Subcutaneous adipose tissue (tissue), 4 donors: ENCODE results near the gene RCL1. TPM values are rescaled to one million over a fixed set of nuclear protein-coding genes. Genes with fewer than 3 reads are reported as not detected.

Source experiments
- total RNA-seq, 4 donors: library from RNA; depleted of rRNA; stranded (reverse); fragments of >200 nt; gene quantifications; one replicate each; pipeline ENCODE4 v1.1.0, GENCODE V29; 2016
- TF ChIP-seq, protein P1 (sequence below): fragments of 450-650 bp; IDR thresholded peaks from one replicate; pipeline ENCODE4 v1.5.1; 2016; ENCODE audit warnings: low read depth, mild to moderate bottlenecking, control low read depth, antibody characterized with exemption, moderate library complexity

RCL1 gene
- total RNA-seq, 4 donors from 2014 or later = 64.4 to 166 (median 102) TPM

DNA sequence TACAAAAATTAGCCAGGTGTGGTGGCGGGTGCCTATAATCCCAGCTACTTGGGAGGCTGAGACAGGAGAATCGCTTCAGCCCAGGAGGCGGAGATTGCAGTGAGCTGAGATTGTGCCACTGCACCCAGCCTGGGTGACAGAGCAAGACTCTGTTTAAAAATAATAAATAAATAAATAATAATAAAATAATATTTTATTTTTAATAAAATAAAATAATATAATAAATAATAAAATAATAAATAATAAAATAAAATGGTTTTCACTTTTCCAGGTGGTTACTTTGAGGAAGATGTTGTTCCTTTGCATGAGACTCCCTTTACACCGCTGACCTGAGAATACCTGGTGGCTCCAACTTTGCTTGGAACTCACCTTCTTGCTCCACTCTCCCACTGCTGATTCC is 82.8 kb downstream of the RCL1 start:
- TF ChIP-seq, protein P1, sequence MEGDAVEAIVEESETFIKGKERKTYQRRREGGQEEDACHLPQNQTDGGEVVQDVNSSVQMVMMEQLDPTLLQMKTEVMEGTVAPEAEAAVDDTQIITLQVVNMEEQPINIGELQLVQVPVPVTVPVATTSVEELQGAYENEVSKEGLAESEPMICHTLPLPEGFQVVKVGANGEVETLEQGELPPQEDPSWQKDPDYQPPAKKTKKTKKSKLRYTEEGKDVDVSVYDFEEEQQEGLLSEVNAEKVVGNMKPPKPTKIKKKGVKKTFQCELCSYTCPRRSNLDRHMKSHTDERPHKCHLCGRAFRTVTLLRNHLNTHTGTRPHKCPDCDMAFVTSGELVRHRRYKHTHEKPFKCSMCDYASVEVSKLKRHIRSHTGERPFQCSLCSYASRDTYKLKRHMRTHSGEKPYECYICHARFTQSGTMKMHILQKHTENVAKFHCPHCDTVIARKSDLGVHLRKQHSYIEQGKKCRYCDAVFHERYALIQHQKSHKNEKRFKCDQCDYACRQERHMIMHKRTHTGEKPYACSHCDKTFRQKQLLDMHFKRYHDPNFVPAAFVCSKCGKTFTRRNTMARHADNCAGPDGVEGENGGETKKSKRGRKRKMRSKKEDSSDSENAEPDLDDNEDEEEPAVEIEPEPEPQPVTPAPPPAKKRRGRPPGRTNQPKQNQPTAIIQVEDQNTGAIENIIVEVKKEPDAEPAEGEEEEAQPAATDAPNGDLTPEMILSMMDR = no peak

- TF ChIP-seq, protein P1 = no peak
These were observed 86.4 kb downstream of the RCL1 start for GRCh38 chr9:4879115-4879558.

GRCh38 chr9:4883326-4883873 is 90.7 kb downstream of the RCL1 start:
- TF ChIP-seq, protein P1 = no peak

- TF ChIP-seq, protein P1 = no peak
These were observed 94.0 kb downstream of the RCL1 start for GRCh38 chr9:4886698-4887097.

GRCh38 chr9:4887556-4887955 is 94.8 kb downstream of the RCL1 start:
- TF ChIP-seq, protein P1 = no peak

DNA sequence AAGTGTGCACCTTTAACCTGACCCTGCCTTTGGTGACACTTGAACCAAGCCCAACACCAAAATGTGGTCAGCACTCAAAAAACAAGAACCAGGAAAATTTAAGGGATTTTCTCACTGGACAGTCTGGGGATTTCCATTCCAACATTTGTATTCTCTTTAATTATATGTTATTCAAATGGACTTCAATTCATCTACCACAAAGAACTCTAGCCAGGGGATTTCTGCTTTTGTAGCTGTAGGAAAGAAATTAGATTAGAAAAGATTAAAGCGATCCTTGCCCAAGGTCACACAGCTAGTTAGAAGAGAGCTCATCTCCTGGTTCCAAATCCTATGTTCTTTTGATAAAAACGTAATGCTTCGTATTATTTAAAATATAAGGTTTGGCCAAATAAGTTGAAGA is 97.5 kb downstream of the RCL1 start:
- TF ChIP-seq, protein P1 = no peak

DNA sequence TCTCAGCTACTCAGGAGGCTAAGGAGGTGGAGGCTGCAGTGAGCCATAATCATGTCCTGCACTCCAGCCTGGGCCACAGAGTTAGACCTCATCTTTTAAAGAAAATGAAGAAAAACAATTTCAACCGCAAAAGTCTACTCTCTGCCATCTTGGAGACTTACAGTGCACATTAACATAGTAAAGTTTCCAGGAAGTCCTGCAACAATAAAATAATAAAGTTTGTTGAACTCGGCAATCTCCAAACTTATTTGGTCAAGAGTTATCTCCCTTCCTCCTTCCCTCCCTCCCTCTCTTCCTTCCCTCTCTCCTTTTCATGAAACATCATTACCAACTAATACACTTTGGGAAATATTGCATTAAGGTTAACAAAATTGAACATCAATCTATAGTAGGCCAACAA is 98.2 kb downstream of the RCL1 start:
- TF ChIP-seq, protein P1 = no peak
